ENCODE data around the gene FOXO3.
A peak's percentile ranks its signal among the peaks of the same experiment; 100 is the strongest.
"Not testable (repeated sequence)": the region's sequence is repeated elsewhere in the genome, so short reads cannot be mapped to it uniquely, and the experiment has no call there.

FOXO3 gene

DNA sequence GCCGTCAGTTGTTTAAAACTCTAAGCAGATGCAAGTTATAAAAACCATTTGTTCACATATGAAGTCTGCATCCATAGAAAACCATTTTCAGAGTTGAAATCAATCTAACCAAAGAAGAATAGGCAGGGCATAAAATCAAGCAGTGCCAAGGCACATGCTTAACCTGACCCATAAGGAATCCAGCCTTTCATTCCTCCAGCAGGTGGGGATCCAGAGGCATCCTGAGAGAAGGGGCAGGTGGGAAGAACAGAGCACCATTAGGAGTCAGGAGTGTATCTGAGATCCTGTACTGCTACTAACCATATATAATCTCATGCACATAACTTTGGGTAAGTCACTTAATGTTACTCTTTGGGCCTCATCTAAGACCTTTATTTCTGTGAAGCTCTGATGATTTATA is 29.4 kb upstream of the FOXO3 start:
- Histone ChIP-seq H3K27ac (no peak overlapping the region), H3K9ac (ENCODE audit: insufficient read length) (no peak overlapping the region), H3K4me3 (no peak overlapping the region), H3K9me3 (ENCODE audit: low read depth, low read length) (no peaks in the 10 kb centered on the region), H3K36me3 (ENCODE audit: insufficient read depth, low read length) (no peaks in the 10 kb centered on the region)
- TF ChIP-seq POLR2AphosphoS5 (IDR thresholded peaks at IDR 0.05; ENCODE audit: borderline replicate concordance, low read depth, low read length) (no peak), EZH2 (IDR thresholded peaks at IDR 0.05) (no peak), FOXP2 (optimal IDR thresholded peaks at IDR 0.05; ENCODE audit: control extremely low read depth, extremely low read length, insufficient read depth) (no peak)
- no peak for DNase-seq (ENCODE audit: low read depth, low spot score)

DNA sequence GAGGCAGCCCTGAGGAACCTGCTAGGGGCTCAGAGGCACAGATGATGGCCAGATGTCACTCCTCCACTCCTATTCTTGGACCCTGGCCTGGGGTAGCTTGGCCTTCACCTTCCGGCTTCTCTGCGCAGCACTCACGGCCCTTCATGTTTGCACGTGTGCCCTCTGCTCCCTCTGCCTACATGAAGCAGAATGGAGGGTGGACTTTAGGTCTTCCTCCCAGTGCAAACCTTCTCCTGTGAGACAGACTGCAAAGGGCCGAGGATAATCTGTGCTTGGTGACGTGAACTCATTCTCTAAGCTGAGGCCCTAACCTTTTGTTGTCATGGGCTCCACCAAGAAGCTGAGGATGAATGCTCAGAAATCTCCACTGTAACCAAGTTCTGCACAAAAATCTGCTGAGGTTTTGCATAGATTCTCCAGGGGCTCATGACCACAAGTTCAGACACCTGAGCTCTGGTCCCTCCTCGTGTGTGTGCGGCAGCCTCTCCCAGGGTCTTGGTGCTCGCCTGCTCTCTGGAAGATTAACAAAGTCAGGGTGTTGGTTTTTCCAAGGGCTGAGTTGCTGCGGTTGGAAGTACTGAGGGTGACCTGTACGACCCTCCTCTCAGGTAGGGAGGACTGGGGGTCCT is 25.5 kb upstream of the FOXO3 start:
- DNase-seq (ENCODE audit: low read depth, low spot score): no peak
- no peak overlapping the region for H3K4me3 ChIP-seq
- H3K9me3 ChIP-seq (ENCODE audit: low read depth, low read length): no peaks in the 10 kb centered on the region
- no peak overlapping the region for H3K9ac ChIP-seq (ENCODE audit: insufficient read length)
- no peak overlapping the region for H3K27ac ChIP-seq
- TF ChIP-seq POLR2AphosphoS5 (IDR thresholded peaks at IDR 0.05; ENCODE audit: borderline replicate concordance, low read depth, low read length) (no peak), EZH2 (IDR thresholded peaks at IDR 0.05) (no peak), FOXP2 (optimal IDR thresholded peaks at IDR 0.05; ENCODE audit: control extremely low read depth, extremely low read length, insufficient read depth) (no peak)
- no peaks in the 10 kb centered on the region for H3K36me3 ChIP-seq (ENCODE audit: insufficient read depth, low read length)

DNA sequence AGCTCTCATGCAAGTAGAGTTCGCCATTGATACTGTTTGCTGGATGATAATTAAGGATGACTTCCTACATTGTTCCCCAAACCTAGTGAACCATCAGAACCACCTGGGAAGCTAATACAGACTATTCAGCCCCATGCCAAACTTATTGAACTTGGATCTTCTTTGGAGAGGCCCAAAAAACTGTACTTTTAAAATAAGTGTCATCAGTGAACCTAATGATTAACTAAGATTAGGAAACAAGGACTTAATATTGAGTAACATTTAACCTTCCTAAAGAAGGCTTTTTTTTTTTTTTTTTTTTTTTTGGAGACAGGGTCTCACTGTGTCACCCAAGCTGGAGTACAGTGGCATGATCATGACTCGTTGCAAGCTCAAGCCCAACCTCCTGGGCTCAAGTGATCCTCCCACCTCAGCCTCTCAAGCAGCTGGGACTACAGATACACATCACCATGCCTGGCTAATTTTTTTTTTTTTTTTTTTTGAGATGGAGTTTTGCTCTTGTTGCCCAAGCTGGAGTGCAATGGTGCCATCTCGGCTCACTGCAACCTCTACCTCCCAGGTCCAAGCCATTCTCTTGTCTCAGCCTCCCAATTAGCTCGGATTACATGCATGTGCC is 24.7 kb upstream of the FOXO3 start:
- H3K27ac ChIP-seq; DNase-seq (ENCODE audit: low read depth, low spot score); H3K36me3 ChIP-seq (ENCODE audit: insufficient read depth, low read length); H3K9me3 ChIP-seq (ENCODE audit: low read depth, low read length); H3K9ac ChIP-seq (ENCODE audit: insufficient read length); H3K4me3 ChIP-seq: not testable (repeated sequence)

DNA sequence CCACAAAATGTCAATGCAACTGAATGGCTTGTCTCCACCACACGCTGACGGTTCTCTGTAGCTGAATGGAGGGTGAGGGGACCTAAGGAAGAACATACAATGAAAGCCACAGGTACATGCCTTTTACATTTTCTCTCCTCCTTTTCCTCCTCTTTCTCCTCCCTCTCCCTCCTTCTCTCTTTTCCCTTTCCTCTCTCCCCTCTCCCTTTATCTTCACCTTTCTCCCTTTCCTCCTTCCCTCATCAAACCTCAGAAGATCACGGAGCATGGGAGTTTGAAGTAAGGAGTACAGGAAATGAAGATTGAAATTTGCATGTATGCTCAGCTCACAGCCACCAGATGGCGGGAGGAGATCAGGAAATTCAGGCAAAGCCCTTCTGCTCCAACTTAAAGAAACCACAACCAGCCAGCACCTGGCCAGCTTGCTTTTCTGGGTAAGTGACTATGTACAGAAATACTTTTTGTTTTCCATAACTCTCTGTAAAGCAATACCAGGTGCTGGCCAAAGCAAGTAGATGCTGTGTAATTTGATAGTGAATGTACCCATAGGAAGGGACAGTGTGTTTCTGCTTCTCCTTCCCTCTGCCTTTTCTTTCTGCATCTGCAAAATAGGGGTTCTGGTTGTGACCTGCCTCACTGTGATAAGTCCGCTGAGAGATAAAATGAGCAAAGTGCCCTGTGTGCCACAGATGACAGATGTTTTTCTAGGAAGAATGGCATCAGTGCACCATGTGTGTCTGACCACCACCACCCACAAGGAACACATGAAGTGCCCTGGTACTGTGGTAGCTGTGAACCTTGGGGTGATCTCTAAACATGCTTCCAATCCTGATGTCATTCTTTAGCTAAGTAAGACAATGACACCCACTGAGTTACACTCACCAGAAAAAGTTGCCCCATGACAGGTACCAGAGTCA is 18.6 kb upstream of the FOXO3 start:
- Histone ChIP-seq H3K27ac (no peak overlapping the region), H3K9ac (ENCODE audit: insufficient read length) (peak overlapping the region; percentile 16), H3K36me3 (ENCODE audit: insufficient read depth, low read length) (no peaks in the 10 kb centered on the region), H3K4me3 (peak overlapping the region; percentile 63), H3K9me3 (ENCODE audit: low read depth, low read length) (no peaks in the 10 kb centered on the region)
- TF ChIP-seq EZH2 (IDR thresholded peaks at IDR 0.05) (no peak), FOXP2 (optimal IDR thresholded peaks at IDR 0.05; ENCODE audit: control extremely low read depth, extremely low read length, insufficient read depth) (no peak), POLR2AphosphoS5 (IDR thresholded peaks at IDR 0.05; ENCODE audit: borderline replicate concordance, low read depth, low read length) (no peak)
- DNase-seq (ENCODE audit: low read depth, low spot score): peak; percentile 66

DNA sequence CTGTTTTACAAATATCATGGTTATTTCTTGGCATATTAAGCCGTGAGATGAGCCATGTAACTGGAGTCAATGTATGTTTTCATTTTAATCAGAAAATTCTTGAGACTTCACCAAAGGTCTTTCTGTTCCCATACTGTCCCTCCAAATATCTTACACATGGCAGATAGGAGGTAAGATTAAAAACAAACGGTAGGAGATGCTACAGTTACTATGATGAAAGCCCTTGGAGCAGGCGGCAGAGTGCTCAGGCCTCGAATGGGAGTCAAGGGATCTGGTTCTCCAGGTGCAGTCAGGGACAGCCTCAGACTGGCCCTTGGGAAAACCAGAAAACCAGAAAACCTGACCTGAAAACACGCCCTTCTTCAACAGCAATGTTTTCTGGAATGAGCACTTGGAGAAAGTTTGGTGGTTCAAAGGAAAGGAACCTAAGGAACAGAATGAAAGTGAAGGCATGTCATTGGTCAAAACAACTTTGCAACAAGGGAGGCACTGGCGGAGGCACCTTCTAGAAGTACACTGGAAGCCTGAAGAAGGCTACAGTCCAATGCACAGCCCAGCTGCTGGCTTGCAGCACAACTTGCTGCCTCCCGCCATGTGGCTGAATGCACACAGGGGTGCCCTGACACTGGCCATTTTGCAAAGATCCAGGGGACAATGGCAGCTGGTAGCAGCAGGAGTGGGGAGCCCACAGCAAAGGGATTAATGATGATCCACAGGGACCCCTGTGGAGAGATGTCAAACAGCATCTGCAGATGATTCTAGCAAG is 17.4 kb upstream of the FOXO3 start:
- Histone ChIP-seq H3K4me3 (no peak overlapping the region), H3K9me3 (ENCODE audit: low read depth, low read length) (no peaks in the 10 kb centered on the region), H3K27ac (no peak overlapping the region), H3K36me3 (ENCODE audit: insufficient read depth, low read length) (no peaks in the 10 kb centered on the region), H3K9ac (ENCODE audit: insufficient read length) (no peak overlapping the region)
- TF ChIP-seq POLR2AphosphoS5 (IDR thresholded peaks at IDR 0.05; ENCODE audit: borderline replicate concordance, low read depth, low read length) (no peak), FOXP2 (optimal IDR thresholded peaks at IDR 0.05; ENCODE audit: control extremely low read depth, extremely low read length, insufficient read depth) (no peak), EZH2 (IDR thresholded peaks at IDR 0.05) (no peak)
- DNase-seq (ENCODE audit: low read depth, low spot score): no peak

DNA sequence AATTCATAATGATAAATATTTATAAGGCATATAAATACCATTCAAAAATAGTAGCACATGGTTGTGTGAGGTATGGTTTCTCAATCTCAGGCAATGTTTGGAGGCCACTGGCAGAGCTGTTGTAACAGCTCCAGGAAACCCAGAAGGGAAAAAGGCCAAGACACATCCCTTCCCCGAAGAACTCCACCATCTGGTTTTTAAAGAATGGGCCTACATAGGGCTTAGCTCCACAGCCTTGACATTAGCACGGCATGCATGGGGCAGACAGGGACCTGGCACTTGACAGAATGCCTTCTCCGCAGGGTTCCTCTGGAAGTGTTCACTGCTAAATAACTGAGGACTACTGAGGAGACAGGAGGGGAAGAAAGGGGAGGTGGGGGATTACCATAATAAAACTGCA is 16.1 kb upstream of the FOXO3 start:
- H3K36me3 ChIP-seq (ENCODE audit: insufficient read depth, low read length): no peaks in the 10 kb centered on the region
- DNase-seq (ENCODE audit: low read depth, low spot score): no peak
- H3K9me3 ChIP-seq (ENCODE audit: low read depth, low read length): no peaks in the 10 kb centered on the region
- no peak overlapping the region for H3K4me3 ChIP-seq
- H3K9ac ChIP-seq (ENCODE audit: insufficient read length): no peak overlapping the region
- TF ChIP-seq EZH2 (IDR thresholded peaks at IDR 0.05) (no peak), FOXP2 (optimal IDR thresholded peaks at IDR 0.05; ENCODE audit: control extremely low read depth, extremely low read length, insufficient read depth) (no peak), POLR2AphosphoS5 (IDR thresholded peaks at IDR 0.05; ENCODE audit: borderline replicate concordance, low read depth, low read length) (no peak)
- no peak overlapping the region for H3K27ac ChIP-seq

DNA sequence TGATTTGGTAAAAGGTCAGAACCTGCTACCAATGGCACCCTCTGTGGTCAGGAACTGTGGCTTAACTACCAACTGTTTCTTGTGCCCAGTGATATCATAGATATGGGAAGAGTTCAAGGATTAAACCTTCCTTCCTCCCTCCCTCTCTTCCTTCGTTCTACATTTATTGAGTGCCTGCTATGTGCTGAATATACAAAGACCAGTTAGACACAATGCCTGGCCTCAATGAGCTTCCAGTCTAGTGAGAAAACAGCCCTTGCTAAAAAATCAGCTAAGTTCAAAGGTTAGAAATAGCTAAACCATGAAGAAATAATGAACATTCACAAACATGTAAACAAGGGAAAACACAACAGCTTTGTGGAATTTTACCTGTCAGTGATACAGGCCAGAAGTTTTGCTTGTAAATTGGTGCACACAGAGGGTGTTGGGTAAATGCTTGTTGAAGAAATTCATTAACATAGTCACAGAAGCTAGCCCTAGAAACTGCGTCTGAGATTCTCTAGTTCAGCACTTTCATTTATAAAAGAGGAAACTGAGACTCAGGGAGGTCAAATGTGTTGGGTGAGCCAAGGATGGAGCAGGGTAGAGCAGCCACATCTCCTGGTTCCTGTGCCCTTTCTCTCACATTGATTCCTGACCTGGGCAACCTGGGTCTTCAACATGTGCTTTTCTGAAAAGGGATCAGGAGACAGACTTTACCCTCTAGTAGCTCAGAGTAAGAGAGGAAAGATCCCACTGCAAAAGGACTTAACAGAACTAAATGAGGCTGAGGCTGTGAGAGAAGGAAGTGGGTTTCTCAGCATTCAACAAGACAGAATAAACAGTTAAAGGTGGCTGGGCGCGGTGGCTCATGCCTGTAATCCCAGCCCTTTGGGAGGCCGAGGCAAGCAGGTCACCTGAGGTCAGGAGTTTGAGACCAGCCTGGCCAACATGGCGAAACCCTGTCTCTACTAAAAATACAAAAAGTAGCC is 14.4 kb upstream of the FOXO3 start:
- no peak for DNase-seq (ENCODE audit: low read depth, low spot score)
- TF ChIP-seq POLR2AphosphoS5 (IDR thresholded peaks at IDR 0.05; ENCODE audit: borderline replicate concordance, low read depth, low read length) (no peak), EZH2 (IDR thresholded peaks at IDR 0.05) (no peak), FOXP2 (optimal IDR thresholded peaks at IDR 0.05; ENCODE audit: control extremely low read depth, extremely low read length, insufficient read depth) (no peak)
- Histone ChIP-seq H3K36me3 (ENCODE audit: insufficient read depth, low read length) (no peaks in the 10 kb centered on the region), H3K9ac (ENCODE audit: insufficient read length) (no peak overlapping the region), H3K9me3 (ENCODE audit: low read depth, low read length) (no peaks in the 10 kb centered on the region), H3K4me3 (no peak overlapping the region), H3K27ac (no peak overlapping the region)
